Activated T-helper 17 cell treated with anti-CD3 and anti-CD28 coated beads, Interleukin-2, amount 50 U/mL, for 72 hours (primary cell): ENCODE data around the gene BEND3. TPM values are rescaled to one million over a fixed set of nuclear protein-coding genes. Genes with fewer than 3 reads are reported as not detected.
A peak's percentile ranks its signal among the peaks of the same experiment; 100 is the strongest.
"Not testable (repeated sequence)": the region's sequence is repeated elsewhere in the genome, so short reads cannot be mapped to it uniquely, and the experiment has no call there.

Experiments
- ATAC-seq: fragments of 150-1000 bp; cut with Tn5 transposase; replicated peaks from 2 replicates; pipeline ENCODE4 v1.10.0; 2021; ENCODE audit warnings: mild to moderate bottlenecking, moderate library complexity
- H3K27ac Mint-ChIP-seq: one replicate; pipeline ENCODE4 v1.8.0; 2022; ENCODE audit warnings: mixed read lengths
- H3K27me3 Mint-ChIP-seq: one replicate; pipeline ENCODE4 v1.8.0; 2022; ENCODE audit warnings: mixed read lengths
- H3K36me3 Mint-ChIP-seq: one replicate; pipeline ENCODE4 v1.8.0; 2022; ENCODE audit warnings: low read depth, mild to moderate bottlenecking, mixed read lengths
- H3K4me1 Mint-ChIP-seq: one replicate; pipeline ENCODE4 v1.8.0; 2022; ENCODE audit warnings: mixed read lengths
- H3K4me3 Mint-ChIP-seq: one replicate; pipeline ENCODE4 v1.8.0; 2022; ENCODE audit warnings: mild to moderate bottlenecking, mixed read lengths
- H3K9me3 Mint-ChIP-seq: one replicate; pipeline ENCODE4 v1.8.0; 2022; ENCODE audit warnings: mixed read lengths
- total RNA-seq, 2 donors: library from RNA; stranded (reverse); gene quantifications; one replicate each; pipeline ENCODE4 v1.2.3, GENCODE V29; 2022

BEND3 gene
- 1 to 10 TPM; 4.4 to 5.1 TPM for total RNA-seq

- peak within 1 kb of the TSS; percentile 78 for H3K4me3 Mint-ChIP-seq
- H3K27ac Mint-ChIP-seq = peak within 1 kb of the TSS; percentile 61
- no peaks in the 10 kb centered on the region for H3K9me3 Mint-ChIP-seq
- H3K4me1 Mint-ChIP-seq = no peaks in the 10 kb centered on the region
- peaks cover 7% of the 10 kb centered on the region for H3K27me3 Mint-ChIP-seq
- no peaks in the 10 kb centered on the region for H3K36me3 Mint-ChIP-seq
- ATAC-seq = peak; percentile 26
Observed at GRCh38 chr6:107114926-107115694, at the start of gene BEND3. TSS of gene BEND3 (minus strand) at chr6:107115515. CDS start at chr6:107099285, 16,230 bp downstream.

DNA sequence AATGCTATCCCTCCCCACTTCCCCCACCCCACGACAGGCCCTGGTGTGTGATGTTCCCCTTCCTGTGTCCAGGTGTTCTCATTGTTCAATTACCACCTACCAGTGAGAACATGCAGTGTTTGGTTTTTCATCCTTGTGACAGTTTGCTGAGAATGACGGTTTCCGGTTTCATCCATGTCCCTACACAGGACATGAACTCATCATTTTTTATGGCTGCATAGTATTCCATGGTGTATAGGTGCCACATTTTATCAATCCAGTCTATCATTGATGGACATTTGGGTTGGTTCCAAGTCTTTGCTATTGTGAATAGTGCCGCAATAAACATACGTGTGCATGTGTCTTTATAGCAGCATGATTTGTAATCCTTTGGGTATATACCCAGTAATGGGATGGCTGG, 49.0 kb upstream of the BEND3 start:
- H3K27ac Mint-ChIP-seq, ATAC-seq, H3K4me3 Mint-ChIP-seq, H3K36me3 Mint-ChIP-seq, H3K4me1 Mint-ChIP-seq, H3K27me3 Mint-ChIP-seq, H3K9me3 Mint-ChIP-seq: not testable (repeated sequence)

DNA sequence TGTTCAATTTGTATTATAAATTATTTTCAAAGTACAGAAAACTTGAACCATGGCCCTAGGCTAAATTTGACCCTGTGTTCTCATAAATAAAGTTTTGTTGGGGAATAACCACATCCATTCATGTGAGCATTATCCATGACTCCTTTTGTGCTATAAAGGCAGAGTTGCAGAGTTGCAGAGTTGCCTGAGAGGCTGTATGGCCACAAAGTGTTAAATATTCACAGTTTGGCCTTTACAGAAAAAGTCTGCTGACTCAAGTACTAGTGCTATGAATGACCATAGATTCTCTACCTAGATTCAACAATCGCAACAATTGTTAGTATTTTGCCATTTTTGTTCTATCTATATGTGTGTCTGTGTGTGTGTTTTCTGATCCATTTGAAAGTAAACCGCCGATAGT, 46.2 kb upstream of the BEND3 start:
- Mint-ChIP-seq H3K27ac (no peak overlapping the region), H3K4me1 (no peaks in the 10 kb centered on the region), H3K9me3 (no peaks in the 10 kb centered on the region), H3K36me3 (no peaks in the 10 kb centered on the region), H3K27me3 (no peaks in the 10 kb centered on the region), H3K4me3 (no peak overlapping the region)
- ATAC-seq = no peak

GRCh38 chr6:107156617-107157016, 41.3 kb upstream of the BEND3 start:
- H3K4me3 Mint-ChIP-seq = no peak overlapping the region
- H3K27me3 Mint-ChIP-seq = no peaks in the 10 kb centered on the region
- H3K27ac Mint-ChIP-seq = no peak overlapping the region
- peaks cover 7% of the 10 kb centered on the region for H3K36me3 Mint-ChIP-seq
- no peaks in the 10 kb centered on the region for H3K4me1 Mint-ChIP-seq
- no peak for ATAC-seq
- H3K9me3 Mint-ChIP-seq = no peaks in the 10 kb centered on the region

DNA sequence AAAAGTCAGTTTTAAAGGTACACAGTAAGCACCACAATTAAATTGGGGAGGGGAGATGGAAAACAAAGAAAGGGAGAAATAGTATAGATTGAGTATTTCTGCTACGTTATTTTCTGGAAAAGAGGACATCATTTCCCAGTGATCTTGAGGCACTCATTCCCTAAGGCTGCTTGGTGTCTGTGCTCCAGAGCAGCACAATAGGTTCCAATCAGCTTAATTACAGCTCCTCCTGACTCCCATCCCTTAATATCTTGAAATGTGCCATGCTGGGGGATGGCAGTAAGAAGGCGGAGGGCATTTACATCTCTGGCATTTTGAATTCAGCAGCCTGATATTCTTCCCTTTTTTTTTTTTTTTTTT, 39.5 kb upstream of the BEND3 start:
- Mint-ChIP-seq H3K27me3 (no peaks in the 10 kb centered on the region), H3K4me1 (no peaks in the 10 kb centered on the region), H3K27ac (no peak overlapping the region), H3K9me3 (no peaks in the 10 kb centered on the region), H3K36me3 (peaks cover 7% of the 10 kb centered on the region), H3K4me3 (no peak overlapping the region)
- ATAC-seq = no peak

GRCh38 chr6:107154131-107154800, 39.0 kb upstream of the BEND3 start:
- H3K4me1 Mint-ChIP-seq = no peaks in the 10 kb centered on the region

GRCh38 chr6:107152638-107153430, 37.5 kb upstream of the BEND3 start:
- H3K4me1 Mint-ChIP-seq = no peaks in the 10 kb centered on the region
- ATAC-seq = no peak
- no peak overlapping the region for H3K4me3 Mint-ChIP-seq
- H3K36me3 Mint-ChIP-seq = peaks cover 7% of the 10 kb centered on the region
- no peak overlapping the region for H3K27ac Mint-ChIP-seq
- no peaks in the 10 kb centered on the region for H3K27me3 Mint-ChIP-seq
- no peaks in the 10 kb centered on the region for H3K9me3 Mint-ChIP-seq

More at GRCh38 chr6:107154131-107154800, 39.0 kb upstream of the BEND3 start:
- ATAC-seq = no peak
- no peak overlapping the region for H3K27ac Mint-ChIP-seq
- peaks cover 7% of the 10 kb centered on the region for H3K36me3 Mint-ChIP-seq
- no peaks in the 10 kb centered on the region for H3K9me3 Mint-ChIP-seq
- H3K4me3 Mint-ChIP-seq = no peak overlapping the region
- H3K27me3 Mint-ChIP-seq = no peaks in the 10 kb centered on the region

GRCh38 chr6:107144666-107145065, 29.4 kb upstream of the BEND3 start:
- Mint-ChIP-seq H3K4me3 (no peak overlapping the region), H3K9me3 (no peaks in the 10 kb centered on the region), H3K27ac (no peak overlapping the region), H3K4me1 (no peaks in the 10 kb centered on the region), H3K27me3 (no peaks in the 10 kb centered on the region), H3K36me3 (no peaks in the 10 kb centered on the region)
- no peak for ATAC-seq

DNA sequence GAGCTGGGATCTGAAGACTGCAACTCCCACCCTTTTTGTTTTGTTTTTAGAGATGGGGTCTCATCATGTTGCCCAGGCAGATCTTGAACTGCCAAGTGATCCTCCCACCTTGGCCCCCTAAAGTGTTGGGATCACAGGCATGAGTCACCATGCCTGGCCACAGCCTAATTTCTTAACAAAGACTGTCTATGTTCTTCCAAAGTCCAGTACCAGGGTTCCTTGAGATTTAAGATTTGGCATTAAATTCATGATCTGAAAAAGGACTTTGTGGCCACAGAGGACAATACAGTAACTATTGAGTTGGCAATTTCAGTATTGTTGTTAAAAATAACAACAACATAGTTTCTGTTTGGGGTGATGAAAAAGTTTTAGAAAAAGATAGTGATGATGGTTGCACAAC, 28.7 kb upstream of the BEND3 start:
- ATAC-seq = no peak
- Mint-ChIP-seq H3K9me3 (no peaks in the 10 kb centered on the region), H3K4me1 (no peaks in the 10 kb centered on the region), H3K36me3 (no peaks in the 10 kb centered on the region), H3K27me3 (no peaks in the 10 kb centered on the region), H3K27ac (no peak overlapping the region), H3K4me3 (no peak overlapping the region)

GRCh38 chr6:107140581-107140980, 25.3 kb upstream of the BEND3 start:
- no peaks in the 10 kb centered on the region for H3K36me3 Mint-ChIP-seq
- H3K27me3 Mint-ChIP-seq = no peaks in the 10 kb centered on the region
- H3K4me3 Mint-ChIP-seq = no peak overlapping the region
- H3K9me3 Mint-ChIP-seq = no peaks in the 10 kb centered on the region
- H3K4me1 Mint-ChIP-seq = no peaks in the 10 kb centered on the region
- ATAC-seq = no peak
- no peak overlapping the region for H3K27ac Mint-ChIP-seq

- not testable (repeated sequence) for H3K4me3 Mint-ChIP-seq, ATAC-seq, H3K9me3 Mint-ChIP-seq, H3K27me3 Mint-ChIP-seq, H3K4me1 Mint-ChIP-seq, H3K36me3 Mint-ChIP-seq, H3K27ac Mint-ChIP-seq
Observed at GRCh38 chr6:107136324-107136723, 21.0 kb upstream of the BEND3 start.

GRCh38 chr6:107135048-107135680, 19.8 kb upstream of the BEND3 start:
- H3K4me3 Mint-ChIP-seq, H3K4me1 Mint-ChIP-seq, H3K27ac Mint-ChIP-seq, ATAC-seq, H3K9me3 Mint-ChIP-seq, H3K36me3 Mint-ChIP-seq, H3K27me3 Mint-ChIP-seq: not testable (repeated sequence)

DNA sequence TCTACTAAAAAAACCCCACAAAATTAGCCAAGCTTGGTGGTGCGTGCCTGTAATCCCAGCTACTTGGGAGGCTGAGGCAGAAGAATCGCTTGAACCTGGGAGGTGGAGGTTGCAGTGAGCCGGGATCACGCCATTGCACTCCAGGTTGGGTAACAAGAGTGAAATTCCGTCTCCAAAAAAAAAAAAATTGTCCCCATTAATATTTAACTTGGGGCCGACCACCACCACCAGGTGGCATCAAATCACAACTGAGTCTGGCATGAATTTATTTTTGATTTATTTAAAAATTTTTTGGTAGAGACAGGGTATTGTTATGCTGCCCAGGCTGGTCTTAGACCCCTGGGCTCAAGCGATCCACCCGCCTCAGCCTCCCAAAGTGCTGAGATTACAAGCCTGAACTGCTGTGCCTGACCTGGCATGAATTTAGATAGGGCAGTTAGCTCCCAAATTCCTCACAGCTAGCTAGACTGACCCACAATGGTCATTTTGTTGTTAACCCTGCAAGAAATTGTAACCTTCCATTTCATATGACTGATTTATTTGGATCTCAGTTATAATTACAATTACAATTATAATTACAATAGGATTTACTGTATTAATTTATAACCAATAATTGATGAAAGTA, 17.1 kb upstream of the BEND3 start:
- H3K4me3 Mint-ChIP-seq = no peak overlapping the region
- H3K27me3 Mint-ChIP-seq = no peaks in the 10 kb centered on the region
- H3K36me3 Mint-ChIP-seq = no peaks in the 10 kb centered on the region
- no peaks in the 10 kb centered on the region for H3K9me3 Mint-ChIP-seq
- no peaks in the 10 kb centered on the region for H3K4me1 Mint-ChIP-seq
- ATAC-seq = no peak
- no peak overlapping the region for H3K27ac Mint-ChIP-seq

- ATAC-seq = no peak
- Mint-ChIP-seq H3K4me1 (no peaks in the 10 kb centered on the region), H3K36me3 (no peaks in the 10 kb centered on the region), H3K4me3 (no peak overlapping the region), H3K9me3 (no peaks in the 10 kb centered on the region), H3K27me3 (no peaks in the 10 kb centered on the region), H3K27ac (no peak overlapping the region)
Observed at GRCh38 chr6:107129370-107129925, 14.1 kb upstream of the BEND3 start.
